GM12892 (cell line): ENCODE results near the gene DOCK9.
"Not testable (repeated sequence)": the region's sequence is repeated elsewhere in the genome, so short reads cannot be mapped to it uniquely, and the experiment has no call there.

Source experiments
- POLR2A ChIP-seq: IDR thresholded peaks from 2 replicates; pipeline ENCODE4 v1.6.1; 2011; ENCODE audit warnings: low read depth, low read length, control low read depth
- POLR2AphosphoS5 ChIP-seq: IDR thresholded peaks from 2 replicates; pipeline ENCODE4 v1.6.1; 2011; ENCODE audit warnings: low read depth, low read length, control low read depth
- TAF1 ChIP-seq: IDR thresholded peaks from 2 replicates; pipeline ENCODE4 v1.6.1; 2011; ENCODE audit warnings: low read depth, mild to moderate bottlenecking, control low read depth, low read length, borderline replicate concordance

DNA sequence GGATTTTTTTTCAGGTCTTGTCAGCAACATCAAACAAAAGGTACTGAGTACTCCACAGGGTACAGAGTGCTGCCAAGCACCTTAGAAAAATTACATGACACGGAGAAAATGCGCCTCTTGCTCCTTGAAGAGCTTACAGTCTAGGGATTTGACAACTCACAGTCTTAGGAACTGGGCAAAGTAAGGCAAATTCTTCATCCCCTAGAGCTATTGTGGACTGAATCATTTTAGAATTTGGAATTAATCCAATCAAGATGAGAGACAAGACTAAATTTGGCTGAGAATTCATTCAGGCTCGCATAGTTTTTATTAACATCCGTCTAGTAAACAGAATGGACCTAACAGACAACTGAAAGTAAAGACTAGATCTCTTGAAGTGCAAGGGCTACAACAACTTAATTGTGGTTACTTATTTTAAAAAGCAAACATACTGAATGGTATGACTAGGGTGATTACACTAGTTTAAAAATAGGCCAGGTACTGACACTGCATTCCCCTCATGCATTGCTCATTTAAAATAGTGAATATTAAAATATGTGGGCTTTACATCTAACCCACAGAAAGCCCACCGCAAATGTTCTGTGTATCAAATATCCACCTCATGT is 165.6 kb downstream of the DOCK9 start:
- not testable (repeated sequence) for TF ChIP-seq POLR2A, TAF1, POLR2AphosphoS5
